Spleen (tissue), 7 donors: Measurements from ENCODE around the gene DDX27.

Experiments used
- CTCF ChIP-seq, 11 experiments: fragments of 200-600 bp in 7 of 11; fragments of 450-650 bp in 4 of 11; sonication (generic) in 4 of 11; IDR thresholded peaks in 8 of 11; conservative IDR thresholded peaks in 3 of 11; 1 replicate in 7 of 11; 2 replicates in 4 of 11; pipeline versions ENCODE4 v1.4.0 to v1.8.0; 2016 to 2021; ENCODE audit warnings: antibody characterized with exemption in 11 of 11, inconsistent platforms in 4 of 11, mild to moderate bottlenecking in 1 of 11
- POLR2A ChIP-seq, 3 donors: fragments of 450-650 bp; IDR thresholded peaks; one replicate each; pipeline ENCODE4 v1.5.1; 2017; ENCODE audit warnings: antibody characterized with exemption in 3 of 3, mild to moderate bottlenecking in 1 of 3
- donor health status: DM: no; HTN: no; CAD: no; lungs with moderate emphysema.
- donor health status: DM: no; HTN: no; CAD: no.
- donor health status: DM: no; HTN: no; CAD: no.

DNA sequence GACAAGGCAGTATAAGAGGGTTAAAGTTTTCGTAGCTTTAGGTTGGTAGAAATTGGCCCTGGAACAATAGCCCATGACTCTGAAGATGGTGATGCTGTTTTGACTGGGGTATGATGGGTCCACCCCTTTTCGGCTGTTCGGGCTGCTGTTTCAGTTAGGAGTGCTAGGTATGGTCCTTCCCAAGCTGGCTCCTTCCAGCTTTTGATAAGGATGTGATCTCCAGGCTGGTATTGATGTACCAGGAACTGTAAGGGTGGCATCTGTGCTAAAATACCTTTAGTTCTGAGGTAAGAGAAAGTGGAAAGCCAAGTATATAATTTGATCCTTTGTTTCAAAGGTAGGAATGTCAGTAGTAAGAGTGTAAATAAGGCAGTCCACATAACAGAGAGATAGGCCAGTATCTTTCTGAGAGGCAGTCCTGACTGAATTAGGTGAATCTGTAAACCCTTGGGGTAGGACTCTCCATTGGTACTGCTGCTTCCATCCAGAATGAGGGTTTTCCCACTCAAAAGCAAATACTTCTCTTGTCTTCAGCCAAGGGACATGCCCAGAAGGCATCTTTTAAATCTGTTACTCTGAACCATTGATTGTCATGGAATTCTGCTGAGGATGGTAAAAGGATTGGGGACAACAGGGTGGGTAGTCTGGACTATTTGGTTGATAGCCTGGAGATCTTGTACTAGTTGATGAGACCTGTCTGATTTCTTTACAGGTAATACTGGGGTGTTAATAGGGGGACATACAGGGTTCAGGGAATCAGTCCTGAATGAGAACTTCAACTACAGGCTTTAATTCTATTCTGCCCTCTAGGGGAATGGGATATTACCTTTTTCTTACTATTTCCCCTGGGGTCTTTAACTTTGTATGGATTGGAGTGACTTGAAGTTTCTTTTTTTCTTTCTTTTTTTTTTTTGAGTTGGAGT, 64.7 kb downstream of the DDX27 start:
- TF ChIP-seq POLR2A (IDR thresholded peaks at IDR 0.05), result no peak
- no peak for TF ChIP-seq CTCF (IDR thresholded peaks at IDR 0.05 in 8 of 11, conservative IDR thresholded peaks at IDR 0.05 in 3 of 11)
